ENCODE data around the gene USF1. TPM values are rescaled to one million over a fixed set of nuclear protein-coding genes. Genes with fewer than 3 reads are reported as not detected.
"Not testable (repeated sequence)": the region's sequence is repeated elsewhere in the genome, so short reads cannot be mapped to it uniquely, and the experiment has no call there.

USF1 gene
- total RNA-seq, 6 donors from 2014 or later = 78.2 to 151 (median 84.2) TPM

- Histone ChIP-seq H3K27ac (peak overlapping the region in 1 of 4 donors; percentile 89), H3K9me3 (no peaks in the 10 kb centered on the region), H3K27me3 (no peaks in the 10 kb centered on the region), H3K4me3 (no peak overlapping the region), H3K4me1 (peaks cover 5 to 16% (median 10%) of the 10 kb centered on the region in 4 donors), H3K36me3 (peaks cover 26 to 53% (median 30%) of the 10 kb centered on the region in 4 donors)
- no peak for DNase-seq
- TF ChIP-seq CTCF (IDR thresholded peaks at IDR 0.05) = no peak
- ATAC-seq (ENCODE audit: low FRiP score in 2 of 2) = no peak
- WGBS, 2 donors = 87 to 91% methylated on average over 3 of the region's 3 CpGs
Measured at GRCh38 chr1:160996178-160996577, 49.6 kb downstream of the USF1 start.

GRCh38 chr1:160993544-160994193 is 52.1 kb downstream of the USF1 start:
- Histone ChIP-seq H3K36me3 (peaks cover 3 to 28% (median 7%) of the 10 kb centered on the region in 4 donors), H3K4me1 (peaks cover 5 to 22% (median 12%) of the 10 kb centered on the region in 4 donors), H3K9me3 (no peaks in the 10 kb centered on the region), H3K27ac (peak overlapping the region in 1 of 4 donors; percentile 1), H3K27me3 (no peaks in the 10 kb centered on the region), H3K4me3 (no peak overlapping the region)
- TF ChIP-seq POLR2AphosphoS5 (IDR thresholded peaks at IDR 0.05) (no peak), CTCF (IDR thresholded peaks at IDR 0.05) (peak in 3 of 6 experiments; percentile 28 to 58 (median 28))
- WGBS, 2 donors = 77 to 80% methylated on average over 14 of the region's 14 CpGs
- ATAC-seq (ENCODE audit: low FRiP score in 2 of 2) = peak; percentile 54 to 70
- no peak for DNase-seq

GRCh38 chr1:160992036-160992435 is 53.7 kb downstream of the USF1 start:
- not testable (repeated sequence) for H3K27ac ChIP-seq; ATAC-seq (ENCODE audit: low FRiP score in 2 of 2); H3K9me3 ChIP-seq; H3K4me3 ChIP-seq; H3K27me3 ChIP-seq; DNase-seq
- H3K36me3 ChIP-seq = peaks cover 0 to 16% (median 0%) of the 10 kb centered on the region in 4 donors
- H3K4me1 ChIP-seq = peaks cover 0 to 12% (median 3%) of the 10 kb centered on the region in 4 donors
- WGBS, 2 donors = 83 to 88% methylated on average over 4 of the region's 4 CpGs

Small RNA genes within 50 kb of the gene (small RNA-seq; reads per million reads assigned to genes)
- 0 reads per million in 4 donors for gene AL591806.2

Other genes with a start within 250 kb of the USF1 start
- gene LY9, start 249.8 kb downstream of the USF1 start, total RNA-seq = 1 to 10 TPM in 5 of 6 donors, under 1 TPM in 1; 0.78 to 6.7 (median 2.3) TPM
- gene CD244, start 183.1 kb downstream of the USF1 start, total RNA-seq = 1 to 10 TPM in 5 of 6 donors, under 1 TPM in 1; 0.78 to 4.1 (median 2.0) TPM
- 10 to 100 TPM in 1 of 6 donors, 1 to 10 TPM in 4, not detected in 1; 1.2 to 28.8 (median 2.2) TPM for gene ITLN1, start 160.8 kb downstream of the USF1 start, total RNA-seq
- 10 to 100 TPM; 21.4 to 63.8 (median 38.8) TPM for gene ITLN2, start 91.2 kb downstream of the USF1 start, total RNA-seq
- gene F11R, start 24.8 kb downstream of the USF1 start, total RNA-seq = 100 to 1,000 TPM in 5 of 6 donors, 10 to 100 TPM in 1; 99.0 to 209 (median 172) TPM
- gene TSTD1, start 7.0 kb downstream of the USF1 start, total RNA-seq = 100 to 1,000 TPM in 4 of 6 donors, 10 to 100 TPM in 2; 56.2 to 170 (median 113) TPM
- 10 to 100 TPM; 26.8 to 69.9 (median 51.2) TPM for gene ARHGAP30, start 23.9 kb upstream of the USF1 start, total RNA-seq
- gene NECTIN4, start 43.6 kb upstream of the USF1 start, total RNA-seq = 10 to 100 TPM in 4 of 6 donors, 1 to 10 TPM in 2; 5.2 to 19.9 (median 12.1) TPM
- gene KLHDC9, start 52.4 kb upstream of the USF1 start, total RNA-seq = 10 to 100 TPM in 1 of 6 donors, 1 to 10 TPM in 4, not detected in 1; 6.5 to 12.3 (median 7.4) TPM
- gene PFDN2, start 72.1 kb upstream of the USF1 start, total RNA-seq = 10 to 100 TPM; 17.8 to 55.9 (median 41.4) TPM
- 10 to 100 TPM; 21.2 to 62.9 (median 40.7) TPM for gene NIT1, start 72.1 kb upstream of the USF1 start, total RNA-seq
- 10 to 100 TPM; 26.7 to 45.1 (median 35.1) TPM for gene DEDD, start 86.7 kb upstream of the USF1 start, total RNA-seq
- gene UFC1, start 108.0 kb upstream of the USF1 start, total RNA-seq = 10 to 100 TPM; 32.5 to 95.6 (median 75.6) TPM
- 10 to 100 TPM; 14.1 to 48.2 (median 21.8) TPM for gene USP21, start 113.5 kb upstream of the USF1 start, total RNA-seq
- gene PPOX, start 120.4 kb upstream of the USF1 start, total RNA-seq = 10 to 100 TPM; 19.5 to 48.2 (median 26.6) TPM
- gene B4GALT3, start 131.5 kb upstream of the USF1 start, total RNA-seq = 10 to 100 TPM; 12.3 to 37.1 (median 27.2) TPM
- gene ADAMTS4, start 153.1 kb upstream of the USF1 start, total RNA-seq = 10 to 100 TPM in 1 of 6 donors, 1 to 10 TPM in 4, under 1 TPM in 1; 0.91 to 18.6 (median 3.0) TPM
- 100 to 1,000 TPM in 2 of 6 donors, 10 to 100 TPM in 4; 65.7 to 194 (median 84.4) TPM for gene NDUFS2, start 156.4 kb upstream of the USF1 start, total RNA-seq
- 100 to 1,000 TPM in 5 of 6 donors, 10 to 100 TPM in 1; 75.4 to 233 (median 176) TPM for gene FCER1G, start 169.3 kb upstream of the USF1 start, total RNA-seq
- 1 to 10 TPM in 2 of 6 donors, not detected in 4; 2.5 to 3.7 TPM for gene APOA2, start 177.7 kb upstream of the USF1 start, total RNA-seq
- gene TOMM40L, start 180.1 kb upstream of the USF1 start, total RNA-seq = 10 to 100 TPM in 3 of 6 donors, 1 to 10 TPM in 3; 3.1 to 14.4 (median 9.9) TPM
- gene NR1I3, start 192.2 kb upstream of the USF1 start, total RNA-seq = not detected
- gene PCP4L1, start 212.8 kb upstream of the USF1 start, total RNA-seq = 1 to 10 TPM; 1.0 to 8.1 (median 5.0) TPM